CD4-positive, alpha-beta memory T cell (primary cell): Measurements from ENCODE around the gene CNTROB. TPM values are rescaled to one million over a fixed set of nuclear protein-coding genes. Genes with fewer than 3 reads are reported as not detected.

ENCODE experiments used
- CTCF ChIA-PET: fragments of 350-600 bp; sonication (Branson Sonifier 250); formaldehyde crosslinking; loops from one replicate; lab custom pipeline; 2021; ENCODE audit warnings: inconsistent platforms; ENCODE audit not compliant: partially characterized antibody; lab: Charles Lee
- POLR2A ChIA-PET: fragments of 350-600 bp; sonication (Branson Sonifier 250); formaldehyde crosslinking; loops from one replicate; lab custom pipeline; 2021; ENCODE audit not compliant: partially characterized antibody; lab: Charles Lee
- DNase-seq, 5 donors: peaks; one replicate each; pipeline versions ENCODE4 v3.0.0 to v3.0.0-alpha.2; 2020 to 2022; ENCODE audit warnings: mixed read lengths in 1 of 5
- H3K27ac ChIP-seq: one replicate; pipeline ENCODE4 v1.7.0; 2013; ENCODE audit warnings: low read depth, low read length
- H3K27me3 ChIP-seq: 2 replicates; pipeline ENCODE4 v1.7.0; 2013; ENCODE audit warnings: mild to moderate bottlenecking, low read length, moderate library complexity; ENCODE audit not compliant: insufficient read depth
- H3K36me3 ChIP-seq: 2 replicates; pipeline ENCODE4 v1.7.0; 2013; ENCODE audit warnings: mild to moderate bottlenecking, low read length, moderate library complexity; ENCODE audit not compliant: insufficient read depth
- H3K4me1 ChIP-seq: 2 replicates; pipeline ENCODE4 v1.7.0; 2013; ENCODE audit warnings: mild to moderate bottlenecking, low read length, moderate library complexity; ENCODE audit not compliant: insufficient read depth
- H3K4me3 ChIP-seq, 2 donors: one replicate each; pipeline ENCODE4 v1.7.0; 2013; ENCODE audit warnings: low read length in 2 of 2, mild to moderate bottlenecking in 1 of 2
- H3K9me3 ChIP-seq, 2 donors: one replicate each; pipeline ENCODE4 v1.7.0; 2013; ENCODE audit warnings: low read length in 2 of 2, control low read depth in 1 of 2; ENCODE audit not compliant: control insufficient read depth in 1 of 2
- H3K27ac Mint-ChIP-seq, 7 donors: one replicate each; pipeline ENCODE4 v1.8.0; 2020 to 2021; ENCODE audit warnings: mixed read lengths in 7 of 7, mild to moderate bottlenecking in 6 of 7, inconsistent platforms in 3 of 7, moderate library complexity in 3 of 7
- H3K27me3 Mint-ChIP-seq, 2 donors: one replicate each; pipeline ENCODE4 v1.8.0; 2020 to 2021; ENCODE audit warnings: mixed read lengths in 2 of 2
- H3K36me3 Mint-ChIP-seq, 2 donors: one replicate each; pipeline ENCODE4 v1.8.0; 2020 to 2021; ENCODE audit warnings: mixed read lengths in 2 of 2, inconsistent platforms in 1 of 2, mild to moderate bottlenecking in 1 of 2
- H3K4me1 Mint-ChIP-seq, 4 donors: one replicate each; pipeline ENCODE4 v1.8.0; 2020 to 2021; ENCODE audit warnings: mixed read lengths in 4 of 4, mild to moderate bottlenecking in 1 of 4
- H3K4me3 Mint-ChIP-seq, 8 donors: one replicate each; pipeline ENCODE4 v1.8.0; 2020 to 2021; ENCODE audit warnings: mixed read lengths in 8 of 8, mild to moderate bottlenecking in 7 of 8, moderate library complexity in 6 of 8, inconsistent platforms in 3 of 8
- H3K9me3 Mint-ChIP-seq, 8 donors: one replicate each; pipeline ENCODE4 v1.8.0; 2020 to 2021; ENCODE audit warnings: mixed read lengths in 8 of 8, mild to moderate bottlenecking in 5 of 8, inconsistent platforms in 3 of 8, moderate library complexity in 1 of 8
- intact Hi-C: fragments of 100-400 bp; cut with micrococcal nuclease; formaldehyde crosslinking; loops from one replicate; pipeline ENCODE4 v1.15.1; 2023
- polyA plus RNA-seq, 2 donors: library from polyadenylated mRNA; unstranded; fragments of 300-500 nt; fragmentation: Illumina TruSeq; gene quantifications; one replicate each; pipeline ENCODE4 v1.2.3, GENCODE V29; 2021
- total RNA-seq, 2 experiments: library from RNA; stranded (reverse); gene quantifications; one replicate each; pipeline ENCODE4 v1.2.3, GENCODE V29; 2021

CNTROB gene
- total and polyA plus RNA-seq, 4 experiments from 2014 or later = 3.9 to 30.1 (median 21.2) TPM

GRCh38 chr17:7929158-7930023 is 2.6 kb upstream of the CNTROB start, which contains the start of gene KCNAB3:
KCNAB3 (minus strand) TSS chr17:7929856; CDS start chr17:7929435, 421 bp downstream.
- H3K4me3 Mint-ChIP-seq = peak within 1 kb of the TSS; percentile 94 to 100 (median 98)
- no peaks in the 10 kb centered on the region for H3K27me3 ChIP-seq
- intact Hi-C loops = loop anchor here (5.0 kb wide), 3 partner anchors 38 to 358 kb away; partner anchors contain the start of gene RANGRF
- POLR2A ChIA-PET = interaction anchor here (1.1 to 7.0 kb wide), 4 partner anchors 8 to 73 kb away, joined by 4 to 116 read pairs (median 8); partner anchors contain the start of genes CYB5D1, NAA38 and RNF227
- peak within 1 kb of the TSS; percentile 37 to 100 (median 98) for H3K27ac Mint-ChIP-seq
- no peaks in the 10 kb centered on the region for H3K9me3 Mint-ChIP-seq
- H3K27me3 Mint-ChIP-seq = no peaks in the 10 kb centered on the region
- no peaks in the 10 kb centered on the region for H3K9me3 ChIP-seq
- DNase-seq = peak; percentile 57 to 75 (median 73)
- CTCF ChIA-PET = interaction anchor here (2.0 to 8.0 kb wide), 2 partner anchors 13 to 59 kb away, joined by 8 to 83 read pairs; partner anchors contain the start of gene RNF227
- H3K4me1 Mint-ChIP-seq = peaks cover 30 to 54% (median 41%) of the 10 kb centered on the region in 4 donors
- H3K36me3 ChIP-seq = no peaks in the 10 kb centered on the region
- H3K27ac ChIP-seq = peak within 1 kb of the TSS; percentile 85
- H3K4me1 ChIP-seq = peaks cover 33% of the 10 kb centered on the region
- no peak within 1 kb of the TSS for H3K4me3 ChIP-seq
- peaks cover 5 to 19% of the 10 kb centered on the region in 2 donors for H3K36me3 Mint-ChIP-seq

- no peak for DNase-seq
- Mint-ChIP-seq H3K9me3 (no peaks in the 10 kb centered on the region), H3K4me1 (peaks cover 32 to 54% (median 44%) of the 10 kb centered on the region in 4 donors), H3K27me3 (no peaks in the 10 kb centered on the region), H3K27ac (peak overlapping the region; percentile 88 to 100 (median 98)), H3K4me3 (peak overlapping the region; percentile 94 to 100 (median 98)), H3K36me3 (peaks cover 10 to 23% of the 10 kb centered on the region in 2 donors)
- no peaks in the 10 kb centered on the region for H3K36me3 ChIP-seq
- H3K4me1 ChIP-seq = peaks cover 33% of the 10 kb centered on the region
- no peaks in the 10 kb centered on the region for H3K9me3 ChIP-seq
- CTCF ChIA-PET = interaction anchor here (0.7 to 8.0 kb wide), 11 partner anchors 9 to 148 kb away, joined by 3 to 83 read pairs (median 4); partner anchors contain the start of gene RNF227
- POLR2A ChIA-PET = interaction anchor here (0.5 to 7.0 kb wide), 20 partner anchors 8 to 625 kb away, joined by 3 to 116 read pairs (median 7); partner anchors contain the start of genes CYB5D1, KDM6B, NAA38 and RNF227
- H3K27me3 ChIP-seq = no peaks in the 10 kb centered on the region
- H3K27ac ChIP-seq = peak overlapping the region; percentile 85
- intact Hi-C loops = loop anchor here (5.0 kb wide), 3 partner anchors 36 to 356 kb away; partner anchors contain the start of gene RANGRF
- H3K4me3 ChIP-seq = peak overlapping the region; percentile 84 to 100
These were observed 970 bp upstream of the CNTROB start for GRCh38 chr17:7930841-7931631.

- H3K27me3 Mint-ChIP-seq = no peaks in the 10 kb centered on the region
- peak overlapping the region; percentile 85 for H3K27ac ChIP-seq
- H3K36me3 Mint-ChIP-seq = peaks cover 21 to 34% of the 10 kb centered on the region in 2 donors
- H3K4me1 ChIP-seq = peaks cover 33% of the 10 kb centered on the region
- intact Hi-C loops = loop anchor here (1.0 to 5.0 kb wide), 9 partner anchors 10 to 450 kb away; partner anchors contain the start of genes KDM6B, NAA38, RANGRF and RPL26
- POLR2A ChIA-PET = interaction anchor here (0.9 to 7.0 kb wide), 23 partner anchors 8 to 626 kb away, joined by 3 to 116 read pairs (median 6); partner anchors contain the start of genes CYB5D1, KDM6B, NAA38 and RNF227
- H3K4me1 Mint-ChIP-seq = peaks cover 34 to 58% (median 44%) of the 10 kb centered on the region in 4 donors
- H3K36me3 ChIP-seq = no peaks in the 10 kb centered on the region
- peak in 2 of 5 donors; percentile 30 to 44 for DNase-seq
- H3K9me3 Mint-ChIP-seq = no peaks in the 10 kb centered on the region
- peak overlapping the region; percentile 88 to 100 (median 98) for H3K27ac Mint-ChIP-seq
- peak overlapping the region; percentile 84 to 100 for H3K4me3 ChIP-seq
- H3K4me3 Mint-ChIP-seq = peak overlapping the region; percentile 94 to 100 (median 98)
- H3K9me3 ChIP-seq = no peaks in the 10 kb centered on the region
- CTCF ChIA-PET = interaction anchor here (0.6 to 8.0 kb wide), 14 partner anchors 8 to 343 kb away, joined by 3 to 83 read pairs (median 4); partner anchors contain the start of genes ALOXE3 and RNF227
- H3K27me3 ChIP-seq = no peaks in the 10 kb centered on the region
These were observed 481 bp downstream of the CNTROB start for GRCh38 chr17:7932483-7932891.

- peaks cover 21 to 33% of the 10 kb centered on the region in 2 donors for H3K36me3 Mint-ChIP-seq
- ChIA-PET POLR2A (interaction anchor here (1.0 to 7.0 kb wide), 17 partner anchors 8 to 290 kb away, joined by 3 to 116 read pairs (median 10); partner anchors contain the start of genes CYB5D1, KDM6B, NAA38 and RNF227), CTCF (interaction anchor here (0.7 to 8.0 kb wide), 14 partner anchors 8 to 344 kb away, joined by 3 to 83 read pairs (median 4); partner anchors contain the start of genes ALOXE3, RNF227 and TP53)
- peaks cover 33 to 58% (median 42%) of the 10 kb centered on the region in 4 donors for H3K4me1 Mint-ChIP-seq
- H3K9me3 Mint-ChIP-seq = no peaks in the 10 kb centered on the region
- intact Hi-C loops = loop anchor here (1.0 to 5.0 kb wide), 9 partner anchors 11 to 450 kb away; partner anchors contain the start of genes KDM6B, NAA38, RANGRF and RPL26
- Histone ChIP-seq H3K4me1 (peaks cover 33% of the 10 kb centered on the region), H3K9me3 (no peaks in the 10 kb centered on the region), H3K4me3 (peak overlapping the region; percentile 84 to 100), H3K36me3 (no peaks in the 10 kb centered on the region), H3K27ac (peak overlapping the region; percentile 85), H3K27me3 (no peaks in the 10 kb centered on the region)
- no peaks in the 10 kb centered on the region for H3K27me3 Mint-ChIP-seq
- H3K27ac Mint-ChIP-seq = peak overlapping the region; percentile 88 to 100 (median 98)
- DNase-seq = peak in 2 of 5 donors; percentile 11 to 56
- peak overlapping the region; percentile 94 to 100 (median 98) for H3K4me3 Mint-ChIP-seq
These were observed 943 bp downstream of the CNTROB start for GRCh38 chr17:7932949-7933348.

- H3K36me3 Mint-ChIP-seq = peaks cover 35 to 44% of the 10 kb centered on the region in 2 donors
- Histone ChIP-seq H3K9me3 (no peaks in the 10 kb centered on the region), H3K4me1 (peaks cover 21% of the 10 kb centered on the region), H3K36me3 (peaks cover 10% of the 10 kb centered on the region), H3K27ac (no peak overlapping the region), H3K4me3 (no peak overlapping the region), H3K27me3 (no peaks in the 10 kb centered on the region)
- CTCF ChIA-PET = interaction anchor here (1.5 to 8.0 kb wide), 4 partner anchors 8 to 73 kb away, joined by 6 to 83 read pairs (median 12); no protein-coding TSS in a partner anchor
- no peak overlapping the region for H3K27ac Mint-ChIP-seq
- no peak for DNase-seq
- intact Hi-C loops = no loop called here
- no peaks in the 10 kb centered on the region for H3K27me3 Mint-ChIP-seq
- H3K4me3 Mint-ChIP-seq = peak overlapping the region in 1 of 8 donors; percentile 31
- peaks cover 0 to 1% (median 0%) of the 10 kb centered on the region in 8 donors for H3K9me3 Mint-ChIP-seq
- peaks cover 25 to 39% (median 29%) of the 10 kb centered on the region in 4 donors for H3K4me1 Mint-ChIP-seq
- POLR2A ChIA-PET = interaction anchor here (1.2 to 7.0 kb wide), 2 partner anchors 19 to 55 kb away, joined by 3 to 116 read pairs; partner anchors contain the start of gene RNF227
These were observed 3.9 kb downstream of the CNTROB start for GRCh38 chr17:7935859-7936258.

- Mint-ChIP-seq H3K36me3 (peaks cover 53 to 60% of the 10 kb centered on the region in 2 donors), H3K27ac (peak overlapping the region in 1 of 7 donors; percentile 82), H3K4me1 (peaks cover 0 to 8% (median 5%) of the 10 kb centered on the region in 4 donors), H3K4me3 (no peak overlapping the region), H3K9me3 (peaks cover 0 to 1% (median 0%) of the 10 kb centered on the region in 8 donors), H3K27me3 (no peaks in the 10 kb centered on the region)
- no peak for DNase-seq
- POLR2A ChIA-PET = interaction anchor here (0.6 to 2.1 kb wide), 3 partner anchors 8 to 308 kb away, joined by 3 to 7 read pairs (median 6); partner anchors contain the start of genes CNTROB, CTC1, RNF227 and TRAPPC1
- intact Hi-C loops = no loop called here
- Histone ChIP-seq H3K27ac (no peak overlapping the region), H3K9me3 (no peaks in the 10 kb centered on the region), H3K27me3 (no peaks in the 10 kb centered on the region), H3K4me3 (no peak overlapping the region), H3K4me1 (no peaks in the 10 kb centered on the region), H3K36me3 (peaks cover 31% of the 10 kb centered on the region)
- CTCF ChIA-PET = interaction anchor here (1.1 kb wide), 1 partner anchor 7 kb away, joined by 3 read pairs; no protein-coding TSS in a partner anchor
These were observed 8.0 kb downstream of the CNTROB start for GRCh38 chr17:7940034-7940433.
